Islet precursor cell (in vitro differentiated cells): ENCODE results near the gene ILK.
A peak's percentile ranks its signal among the peaks of the same experiment; 100 is the strongest.

ENCODE experiments used
- DNase-seq: peaks from one replicate; pipeline ENCODE4 v3.0.0-alpha.2; 2018

Gene ILK

DNA sequence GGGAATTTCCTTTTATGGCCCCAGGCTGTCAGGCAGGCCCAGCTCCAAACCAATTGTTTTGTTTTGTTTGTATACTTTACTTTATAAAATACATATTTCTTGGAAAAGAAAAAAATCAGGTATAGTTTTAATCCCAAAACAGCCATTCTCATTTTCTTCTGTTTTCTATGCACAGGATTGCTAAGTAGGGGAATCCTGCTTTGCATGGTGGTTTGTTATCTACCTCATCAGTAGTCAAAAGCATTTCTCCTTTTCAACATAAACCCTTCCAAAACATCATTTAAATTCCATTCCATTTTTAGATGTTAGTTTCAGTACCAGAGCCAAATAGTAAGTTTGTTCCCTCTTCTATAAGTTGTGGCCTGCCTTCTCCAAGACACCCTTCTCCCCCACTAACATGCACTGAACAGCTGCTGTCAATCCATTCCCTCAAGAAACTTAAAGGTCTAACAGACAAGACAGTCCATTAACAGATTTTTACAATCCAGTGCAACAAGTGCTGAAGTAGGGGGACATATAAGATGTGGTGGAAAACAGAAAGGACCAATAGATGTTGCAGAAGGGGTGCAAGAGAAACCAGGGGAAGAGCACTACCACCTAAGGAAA is 3.7 kb downstream of the ILK start:
- DNase-seq = peak; percentile 38

DNA sequence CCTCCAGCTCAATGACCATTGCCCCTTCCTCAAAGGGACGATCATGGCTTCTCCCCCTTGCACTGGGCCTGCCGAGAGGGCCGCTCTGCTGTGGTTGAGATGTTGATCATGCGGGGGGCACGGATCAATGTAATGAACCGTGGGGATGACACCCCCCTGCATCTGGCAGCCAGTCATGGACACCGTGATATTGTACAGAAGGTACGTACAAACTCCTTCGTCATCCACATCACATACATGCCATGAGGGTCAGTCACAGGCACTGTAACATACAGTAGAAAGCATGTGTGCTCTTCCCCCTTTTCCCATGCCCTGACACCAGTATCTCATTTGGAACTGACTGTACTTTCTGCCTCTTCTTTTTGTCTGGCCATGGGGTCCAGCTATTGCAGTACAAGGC is 4.4 kb downstream of the ILK start:
- peak; percentile 32 for DNase-seq

DNA sequence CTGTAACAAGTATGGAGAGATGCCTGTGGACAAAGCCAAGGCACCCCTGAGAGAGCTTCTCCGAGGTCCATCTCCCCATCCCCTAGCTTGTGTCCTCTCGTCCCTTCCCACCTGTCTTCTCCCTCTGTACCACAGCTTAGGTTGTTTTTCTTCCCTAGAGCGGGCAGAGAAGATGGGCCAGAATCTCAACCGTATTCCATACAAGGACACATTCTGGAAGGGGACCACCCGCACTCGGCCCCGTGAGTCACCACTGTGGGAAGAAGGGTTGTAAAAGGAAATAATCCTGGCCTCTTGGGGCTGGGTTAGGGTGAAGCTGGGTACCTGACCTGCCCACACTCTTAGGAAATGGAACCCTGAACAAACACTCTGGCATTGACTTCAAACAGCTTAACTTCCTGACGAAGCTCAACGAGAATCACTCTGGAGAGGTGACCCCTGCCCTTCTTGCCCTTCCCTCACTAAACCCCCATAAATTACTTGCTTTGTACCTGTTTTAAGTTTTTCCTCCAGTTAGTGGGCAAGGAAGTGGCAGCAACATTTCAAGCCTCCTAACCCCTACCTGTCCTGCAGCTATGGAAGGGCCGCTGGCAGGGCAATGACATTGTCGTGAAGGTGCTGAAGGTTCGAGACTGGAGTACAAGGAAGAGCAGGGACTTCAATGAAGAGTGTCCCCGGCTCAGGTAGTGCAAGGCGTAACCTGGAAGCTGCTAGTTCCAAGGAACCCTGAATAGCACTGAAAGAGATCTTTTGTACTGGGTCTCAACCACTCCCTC is 5.3 kb downstream of the ILK start:
- peak; percentile 32 for DNase-seq

DNA sequence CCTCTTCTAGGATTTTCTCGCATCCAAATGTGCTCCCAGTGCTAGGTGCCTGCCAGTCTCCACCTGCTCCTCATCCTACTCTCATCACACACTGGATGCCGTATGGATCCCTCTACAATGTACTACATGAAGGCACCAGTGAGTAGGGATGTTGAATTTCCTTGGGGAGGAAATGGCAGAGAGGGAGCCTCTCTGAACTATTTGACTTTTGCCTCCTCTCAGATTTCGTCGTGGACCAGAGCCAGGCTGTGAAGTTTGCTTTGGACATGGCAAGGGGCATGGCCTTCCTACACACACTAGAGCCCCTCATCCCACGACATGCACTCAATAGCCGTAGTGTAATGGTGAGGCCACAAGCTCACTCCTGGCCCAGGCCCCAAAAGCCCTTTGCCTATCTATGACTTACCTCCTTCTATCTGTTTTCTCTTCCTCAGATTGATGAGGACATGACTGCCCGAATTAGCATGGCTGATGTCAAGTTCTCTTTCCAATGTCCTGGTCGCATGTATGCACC is 6.0 kb downstream of the ILK start:
- DNase-seq = peak; percentile 21

DNA sequence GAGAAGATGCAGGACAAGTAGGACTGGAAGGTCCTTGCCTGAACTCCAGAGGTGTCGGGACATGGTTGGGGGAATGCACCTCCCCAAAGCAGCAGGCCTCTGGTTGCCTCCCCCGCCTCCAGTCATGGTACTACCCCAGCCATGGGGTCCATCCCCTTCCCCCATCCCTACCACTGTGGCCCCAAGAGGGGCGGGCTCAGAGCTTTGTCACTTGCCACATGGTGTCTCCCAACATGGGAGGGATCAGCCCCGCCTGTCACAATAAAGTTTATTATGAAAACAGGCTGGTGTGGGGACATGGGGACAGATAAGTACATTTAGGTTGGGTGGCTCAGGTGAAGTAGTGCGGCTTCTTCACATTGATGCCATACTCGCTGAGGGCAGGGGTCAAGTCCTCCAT is 7.0 kb downstream of the ILK start:
- DNase-seq = peak; percentile 39

DNA sequence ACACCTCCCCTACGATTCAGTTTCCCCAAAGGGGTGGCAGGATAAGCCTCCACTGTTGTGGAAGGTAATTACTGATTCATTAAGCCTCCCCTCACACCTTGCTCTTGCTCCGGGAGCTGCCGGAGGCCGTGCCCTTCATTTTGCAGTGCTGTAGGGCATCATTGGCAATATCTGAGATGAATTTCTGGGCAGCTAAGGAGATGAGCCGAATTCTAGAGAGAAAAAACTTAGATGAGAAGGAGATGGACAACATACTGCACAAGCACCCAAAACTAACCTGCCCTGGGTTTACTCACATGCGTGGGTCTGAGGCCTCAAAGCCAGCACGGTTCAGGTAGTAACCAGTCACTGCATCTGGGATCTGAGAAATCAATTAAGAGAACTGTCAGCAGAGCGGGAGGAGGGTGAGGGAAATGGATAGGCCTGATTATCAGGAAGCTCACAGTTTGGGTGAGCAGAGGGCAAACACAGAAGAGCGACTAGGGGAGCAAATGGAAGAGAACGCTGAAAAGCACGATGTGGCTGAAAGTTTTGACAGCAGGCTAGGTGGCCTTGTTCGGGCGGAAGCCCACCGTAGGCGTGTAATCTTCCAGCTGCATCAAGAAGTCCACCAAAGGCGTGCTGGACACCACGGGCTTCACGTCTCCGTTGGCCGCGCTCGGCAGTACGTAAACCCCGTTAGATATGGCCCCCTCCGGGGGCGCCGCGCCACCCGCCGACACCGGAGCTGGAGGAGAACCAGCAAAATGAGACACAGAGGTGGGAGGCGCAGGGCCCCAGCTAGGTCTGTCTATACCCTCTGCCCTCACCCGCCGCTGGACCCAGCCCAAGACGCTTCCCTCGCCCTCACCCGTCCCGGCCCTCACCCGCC is 7.8 kb downstream of the ILK start:
- DNase-seq = peak; percentile 50

DNA sequence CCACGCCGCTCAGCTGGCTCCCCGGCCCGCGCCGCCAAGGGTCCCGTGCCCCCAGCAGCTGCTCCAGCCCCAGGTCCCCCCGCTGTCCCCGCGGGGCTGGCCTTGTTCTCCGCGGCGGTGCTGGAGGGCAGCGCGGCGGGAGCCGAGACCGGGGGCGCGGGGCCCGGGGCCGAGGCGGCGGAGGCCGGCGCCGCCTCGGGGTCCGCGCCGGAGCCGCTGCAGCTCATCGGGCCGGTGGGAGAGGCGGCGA is 8.3 kb downstream of the ILK start:
- no peak for DNase-seq

DNA sequence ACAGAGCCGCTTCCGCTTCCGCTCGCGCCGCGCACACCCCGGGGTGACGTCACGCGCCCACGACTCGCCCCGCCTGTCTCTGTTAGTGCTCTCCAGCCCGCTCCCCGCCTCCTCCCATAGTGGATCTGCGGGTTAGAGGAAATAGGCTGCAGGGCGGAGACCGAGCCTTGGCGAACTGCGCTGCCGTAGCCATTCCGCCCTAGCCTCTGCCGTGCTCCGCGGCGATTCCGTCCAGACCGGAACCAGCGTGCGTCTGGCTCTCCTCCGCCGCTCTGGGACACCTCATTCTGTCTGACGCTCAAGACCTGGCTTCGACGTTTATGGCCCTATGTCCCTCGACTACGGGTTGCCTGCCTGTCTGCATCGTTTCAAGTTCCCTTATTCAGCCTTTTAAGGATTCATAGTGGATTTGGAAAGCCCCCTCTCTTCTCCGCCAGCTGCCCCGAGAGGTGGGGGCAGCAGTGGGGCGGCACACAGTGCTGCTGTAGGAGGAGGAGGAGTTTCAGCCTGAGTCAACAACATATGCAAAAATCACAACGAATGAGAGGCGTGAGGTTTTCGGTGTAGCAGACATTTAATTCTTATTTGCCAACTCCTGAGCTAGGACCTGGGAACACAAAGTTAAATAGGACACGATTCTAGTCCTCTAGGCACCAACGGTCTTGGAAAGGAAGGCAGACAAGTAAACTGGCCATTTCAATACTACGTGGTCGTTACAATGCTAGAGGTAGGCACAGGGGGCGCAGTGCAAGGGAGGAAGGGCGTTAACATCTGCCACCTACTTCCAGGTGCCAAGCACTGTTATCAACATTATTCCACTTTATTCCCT is 8.9 kb downstream of the ILK start, which contains the start of gene TAF10:
TAF10 (minus strand) TSS at position 4 of the 829 bp plus-strand sequence. CDS start 27 bp downstream, outside the sequence.
- DNase-seq = peak; percentile 98

DNA sequence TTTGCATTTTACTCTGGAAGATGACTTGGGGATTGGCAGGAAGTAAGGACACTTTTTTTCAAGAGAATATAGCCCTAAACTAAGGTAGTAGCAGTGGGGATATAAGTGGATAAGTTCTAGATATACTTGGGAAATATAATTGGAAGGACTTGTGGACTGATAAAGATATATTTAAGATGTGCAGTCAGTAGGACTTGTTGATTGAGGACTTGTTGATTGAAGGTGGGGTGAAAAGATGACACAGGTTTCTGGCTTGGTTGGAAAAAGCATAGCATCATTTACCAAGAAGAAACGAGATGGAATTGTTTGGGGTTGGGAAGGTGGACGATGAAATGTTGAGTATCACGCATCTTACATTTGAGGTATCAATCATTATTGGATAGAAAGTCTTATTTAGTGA is 9.9 kb downstream of the ILK start:
- no peak for DNase-seq

DNA sequence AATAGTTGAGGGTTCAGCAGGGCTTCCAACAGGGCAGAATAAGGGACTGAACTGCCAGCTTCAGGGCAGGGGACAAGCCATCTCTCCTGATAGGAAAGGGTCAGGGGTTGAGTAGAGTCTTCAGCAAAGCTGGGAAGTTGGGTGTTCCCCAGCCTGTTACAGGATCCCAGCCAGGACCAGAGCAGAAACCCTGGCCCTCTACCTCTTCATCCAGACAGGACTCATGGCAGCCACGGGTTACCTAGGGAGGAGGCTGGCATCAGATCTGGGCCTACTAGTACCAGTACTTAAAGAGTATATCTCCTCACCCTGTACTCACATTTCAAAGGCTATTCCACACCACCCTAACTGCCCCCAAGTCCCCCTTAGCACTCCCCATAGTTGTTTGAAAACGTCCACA is 10.9 kb downstream of the ILK start:
- DNase-seq = no peak

DNA sequence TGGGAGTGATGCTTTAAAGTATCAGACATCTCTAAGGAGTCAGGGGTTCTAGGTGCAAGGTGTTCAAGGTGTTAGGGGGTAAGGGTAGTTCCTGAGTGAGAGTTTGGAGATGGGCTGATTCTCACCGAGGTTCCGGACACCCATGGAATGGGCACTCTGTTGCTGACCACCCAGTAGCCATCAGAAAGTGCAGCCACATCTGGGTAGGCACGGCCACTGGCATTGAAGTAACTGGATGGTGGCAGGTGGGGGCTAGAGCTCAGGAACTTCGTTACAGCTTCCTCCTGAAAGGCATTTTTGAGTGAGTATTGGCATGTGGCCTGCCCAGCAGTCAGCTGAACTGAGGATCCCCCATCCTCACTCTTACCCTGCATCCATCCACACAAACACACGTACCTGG is 11.5 kb downstream of the ILK start:
- no peak for DNase-seq

DNA sequence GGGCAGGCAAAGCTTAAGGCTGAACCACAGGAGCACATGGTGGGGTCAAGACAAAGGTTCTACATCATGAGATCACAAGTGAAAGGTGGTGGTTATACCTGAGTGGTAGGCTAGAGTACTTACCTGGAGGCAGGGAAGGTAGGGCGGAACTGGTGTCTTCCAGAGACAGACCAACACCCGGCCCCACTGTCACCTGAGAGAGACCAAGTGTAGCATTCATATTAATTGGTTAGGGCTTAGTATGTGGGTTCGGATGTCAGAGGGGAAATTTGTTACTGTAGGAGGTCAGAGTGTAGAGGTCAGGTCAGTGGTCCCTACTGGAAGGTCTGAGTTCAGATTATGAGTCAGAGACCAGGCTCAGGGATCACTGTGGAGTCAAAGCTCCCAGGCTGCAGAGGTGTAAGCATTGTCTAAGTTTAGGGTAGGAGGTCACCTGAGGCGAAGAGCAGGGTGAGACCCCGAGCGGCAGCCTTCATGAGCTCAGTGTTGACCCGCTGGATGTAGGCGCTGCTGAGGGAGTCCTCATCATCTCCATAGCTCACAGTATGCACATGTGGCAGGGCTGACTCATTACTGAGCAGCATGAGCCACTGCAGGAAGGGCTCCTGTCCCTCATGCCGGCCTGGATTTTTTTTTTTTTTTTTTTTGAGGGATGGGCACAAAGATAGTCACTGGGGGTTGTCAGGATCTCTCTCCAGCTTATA is 12.5 kb downstream of the ILK start:
- no peak for DNase-seq

DNA sequence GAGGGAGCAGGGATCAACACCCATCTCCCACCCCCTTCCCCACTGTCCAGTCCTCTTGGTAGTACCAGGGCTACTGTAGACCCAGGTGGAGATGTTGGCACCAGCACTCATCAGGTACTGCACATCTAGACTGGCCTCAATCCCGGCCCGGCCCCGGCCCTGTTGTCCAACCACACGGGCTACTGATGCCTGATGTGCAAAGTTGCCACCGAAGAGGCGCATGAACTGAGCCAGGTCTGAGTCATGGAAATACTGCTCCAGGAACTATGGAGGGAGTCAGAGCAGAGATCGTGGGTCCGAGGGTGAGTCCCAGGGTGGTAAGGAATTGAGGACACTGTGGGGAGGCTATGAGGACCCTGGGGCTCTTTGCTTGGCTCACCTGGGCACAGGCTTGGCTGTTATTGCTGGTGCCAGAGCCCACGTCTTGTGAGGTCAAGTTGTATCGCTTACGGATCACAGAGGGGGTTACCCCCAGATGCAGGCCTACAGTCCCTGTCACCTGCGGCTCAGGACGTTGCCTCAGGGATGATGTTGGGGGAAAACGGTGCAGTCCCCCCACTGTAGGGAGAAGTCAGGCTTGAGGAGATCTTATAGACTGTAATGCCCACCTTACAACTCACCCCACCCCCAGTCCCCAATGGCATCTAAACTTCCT is 13.1 kb downstream of the ILK start:
- DNase-seq = no peak

DNA sequence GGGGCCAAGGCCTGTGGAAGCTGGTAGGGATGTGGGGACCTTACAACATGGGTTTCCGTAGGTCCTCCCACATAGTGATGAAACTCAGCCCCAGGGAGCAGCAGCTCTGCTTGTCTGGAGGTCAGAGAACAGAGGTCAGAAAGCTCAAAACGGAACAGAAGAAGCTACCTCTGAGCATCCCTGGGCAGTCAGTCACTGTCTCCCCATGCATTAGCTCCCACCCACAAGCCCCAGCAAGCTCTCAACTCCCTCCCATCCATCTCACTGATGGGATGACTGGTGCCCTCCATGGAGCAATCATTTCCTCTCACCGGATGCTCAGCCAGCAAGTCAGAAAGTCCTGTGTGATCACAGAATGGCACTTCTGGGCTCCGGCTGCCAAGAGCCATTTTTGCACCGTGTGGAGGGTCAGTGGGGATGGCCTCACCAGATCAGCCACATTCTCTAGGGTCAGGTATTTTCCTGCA is 13.8 kb downstream of the ILK start:
- no peak for DNase-seq

DNA sequence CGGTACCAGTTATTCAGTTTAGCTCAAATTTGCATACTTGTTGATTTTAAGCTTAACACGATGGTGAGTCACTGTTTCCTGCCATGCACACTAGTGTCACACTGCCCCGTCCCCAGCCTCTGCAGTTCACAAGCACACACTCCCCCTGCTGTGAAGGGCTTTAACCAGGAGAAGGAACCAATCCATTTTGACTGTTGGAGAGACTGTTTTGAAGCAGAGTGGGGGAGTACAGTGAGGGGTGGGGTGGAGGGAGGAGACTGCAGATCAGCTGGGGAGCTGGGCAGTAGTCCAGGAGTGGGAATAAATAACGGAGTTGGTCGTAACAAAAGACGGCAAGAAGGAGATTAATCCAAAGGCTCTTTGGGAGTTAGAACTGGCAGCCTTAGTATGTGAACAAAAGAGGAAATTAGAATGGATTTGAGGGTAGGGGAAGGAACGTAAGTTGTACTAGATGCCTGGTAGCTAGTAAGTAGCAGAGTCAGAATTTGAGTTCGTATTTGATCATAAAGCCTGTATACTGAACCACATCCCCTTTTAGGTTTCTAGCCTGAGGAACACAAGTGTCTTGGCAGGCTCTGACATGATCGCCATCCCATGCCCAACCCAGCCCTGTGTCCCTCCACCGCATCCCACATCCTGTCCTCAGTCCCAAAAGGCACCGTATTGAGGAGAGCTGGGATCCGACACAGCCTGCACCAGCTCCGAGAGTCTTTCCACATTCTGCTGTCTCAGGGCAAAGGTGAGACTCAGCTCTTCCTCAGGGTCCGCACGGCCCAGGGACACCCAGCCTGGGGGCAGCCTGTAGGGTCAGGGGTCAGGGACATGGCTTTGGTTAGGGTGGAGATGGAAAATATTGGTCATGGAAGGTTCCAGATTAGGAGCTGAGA is 14.8 kb downstream of the ILK start:
- no peak for DNase-seq

DNA sequence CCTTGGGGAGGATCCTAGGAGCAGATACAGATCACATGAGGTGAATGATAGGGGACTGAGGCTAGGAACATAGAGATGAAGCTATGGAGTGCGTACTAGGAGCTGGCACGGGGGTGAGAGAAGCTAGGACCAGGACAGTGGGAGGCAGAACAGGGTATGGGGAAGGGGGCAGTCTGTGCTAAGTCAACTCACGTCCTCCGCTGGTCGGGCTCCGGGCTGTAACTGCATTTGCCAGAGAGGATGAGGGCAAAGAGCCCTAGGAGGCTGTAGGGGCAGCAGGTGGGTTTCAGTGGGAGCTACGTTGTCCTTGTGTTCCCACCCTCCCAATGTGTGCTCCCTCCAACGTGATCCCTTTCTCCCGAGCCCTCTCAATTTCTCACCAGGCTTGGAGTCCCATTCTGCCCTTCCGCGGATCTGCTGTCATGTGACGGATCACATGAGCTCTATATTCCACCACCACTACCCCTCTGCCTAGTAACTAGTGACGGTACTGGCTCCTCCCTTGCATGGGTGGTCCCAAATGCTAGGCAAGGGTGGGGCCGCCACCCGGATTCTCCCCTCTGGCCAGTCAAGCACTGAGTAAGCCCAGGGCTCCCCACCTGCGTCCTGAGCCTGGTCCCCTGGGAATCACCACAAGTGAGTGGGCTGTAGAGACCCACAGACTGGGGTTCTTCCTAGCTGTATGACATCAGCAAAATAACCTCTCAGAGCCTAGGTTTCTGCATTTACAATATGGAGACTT is 15.6 kb downstream of the ILK start, which contains the start of gene TPP1:
TPP1 (minus strand) TSS at position 419 of the 742 bp plus-strand sequence; CDS start at position 397, 22 bp downstream.
- peak; percentile 96 for DNase-seq

DNA sequence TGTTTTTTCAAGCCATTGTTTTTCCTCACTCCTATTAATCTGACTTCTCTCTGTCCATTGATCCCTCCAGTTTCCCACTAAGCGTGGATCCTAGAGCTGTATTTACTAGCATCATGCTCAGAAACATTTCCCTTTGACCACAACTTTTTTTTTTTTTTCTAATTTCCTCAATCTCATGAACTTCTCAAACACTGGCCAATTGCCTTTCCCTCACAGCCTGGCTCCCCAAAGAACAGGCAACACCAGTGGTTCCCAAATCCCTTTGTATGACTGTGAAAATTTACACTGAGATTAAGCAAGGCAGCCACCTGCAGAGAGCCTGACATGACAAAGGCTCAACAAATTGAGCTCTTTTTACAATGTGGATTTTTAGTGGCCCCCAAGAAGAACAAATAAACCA is 17.1 kb downstream of the ILK start:
- no peak for DNase-seq

DNA sequence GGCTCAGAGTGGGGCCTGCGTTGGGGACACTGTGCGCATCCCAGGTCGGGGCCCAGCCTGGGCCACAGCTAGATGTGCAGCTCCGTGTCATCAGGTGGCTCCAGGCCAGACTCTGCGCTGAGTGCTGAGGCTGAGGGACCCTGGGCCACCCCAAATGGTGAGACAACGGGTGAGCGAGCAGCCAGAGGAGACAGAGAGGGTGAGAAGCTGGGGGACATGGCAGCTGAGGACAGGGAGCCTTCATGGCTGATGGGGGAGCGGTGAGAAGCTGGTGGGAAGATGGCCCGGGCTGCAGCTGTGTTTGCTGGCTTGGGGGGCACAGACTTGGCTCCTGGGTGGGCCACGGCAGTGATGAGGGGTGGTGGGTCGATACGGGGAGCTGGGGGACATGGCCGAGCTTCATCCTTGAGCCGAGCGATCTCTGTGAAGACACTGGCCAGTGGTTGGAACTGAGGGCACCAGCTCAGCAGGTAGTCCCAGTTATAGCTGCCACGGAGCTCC is 18.2 kb downstream of the ILK start:
- no peak for DNase-seq
